ENCODE results near the gene PPDPF.
A peak's percentile ranks its signal among the peaks of the same experiment; 100 is the strongest.

Gene PPDPF

GRCh38 chr20:63539441-63540370, 19.1 kb downstream of the PPDPF start:
- no peak for DNase-seq

DNA sequence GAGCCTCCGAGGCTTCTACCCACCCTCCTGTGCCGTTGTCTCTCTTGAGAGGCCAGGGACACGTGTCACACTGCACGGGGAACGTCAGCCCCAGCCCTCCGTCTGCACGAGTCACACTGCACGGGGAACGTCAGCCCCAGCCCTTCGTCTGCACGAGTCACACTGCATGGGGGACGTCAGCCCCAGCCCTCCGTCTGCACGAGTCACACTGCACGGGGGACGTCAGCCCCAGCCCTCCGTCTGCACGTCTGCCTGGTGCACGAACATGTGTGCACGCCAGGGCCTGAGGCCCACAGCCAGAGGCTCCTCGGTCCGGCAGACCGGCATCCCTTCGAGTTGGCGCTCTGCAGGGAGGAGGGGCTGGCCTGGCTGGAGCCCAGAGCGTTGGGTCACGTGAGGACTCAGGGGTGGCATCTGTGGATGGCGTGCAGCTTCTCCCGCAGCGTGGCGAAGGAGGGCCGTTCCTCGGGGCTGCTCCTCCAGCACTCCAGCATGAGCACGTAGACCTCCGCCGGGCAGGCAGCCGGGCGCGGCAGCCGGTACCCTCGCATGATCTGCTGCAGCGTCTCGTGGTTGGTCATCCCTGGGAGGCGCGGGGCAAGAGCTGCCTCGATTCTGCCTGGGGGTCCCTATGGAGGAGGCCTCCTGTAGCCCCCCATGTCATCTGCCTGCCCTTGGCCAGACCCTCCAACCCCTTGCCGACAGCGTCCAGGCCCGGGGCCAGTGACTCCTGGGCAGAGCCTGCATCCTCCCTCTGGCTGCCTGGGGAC, 20.0 kb downstream of the PPDPF start:
- no peak for DNase-seq

- no peak for DNase-seq
Measured at GRCh38 chr20:63541371-63541770, 20.8 kb downstream of the PPDPF start.

DNA sequence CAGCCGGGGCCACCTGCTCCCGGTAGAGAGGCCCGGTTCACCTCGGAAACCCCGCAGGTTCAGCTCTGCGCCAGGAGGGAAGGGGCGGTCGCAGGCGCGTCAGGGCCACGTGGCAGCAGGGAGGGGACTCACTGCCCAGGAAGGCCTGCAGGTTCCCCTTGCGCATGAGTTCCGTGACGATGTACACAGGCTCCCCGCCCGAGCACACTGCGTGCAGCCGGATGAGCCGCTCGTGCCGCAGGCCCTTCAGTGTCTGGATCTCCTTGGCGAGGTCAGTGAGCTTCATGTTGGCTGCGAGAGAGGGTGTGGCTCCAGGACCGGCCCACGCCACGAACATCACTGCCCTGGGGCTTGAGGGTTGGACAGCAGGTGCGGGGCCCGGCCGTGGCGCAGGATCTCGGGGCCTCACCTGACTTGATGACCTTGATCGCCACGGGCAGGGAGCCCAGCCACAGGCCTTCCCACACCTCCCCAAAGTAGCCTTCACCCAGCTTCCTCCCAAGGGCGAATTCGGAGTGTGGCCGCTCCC, 21.5 kb downstream of the PPDPF start:
- DNase-seq, result no peak

- DNase-seq, result no peak
Measured at GRCh38 chr20:63542696-63543095, 22.1 kb downstream of the PPDPF start.

DNA sequence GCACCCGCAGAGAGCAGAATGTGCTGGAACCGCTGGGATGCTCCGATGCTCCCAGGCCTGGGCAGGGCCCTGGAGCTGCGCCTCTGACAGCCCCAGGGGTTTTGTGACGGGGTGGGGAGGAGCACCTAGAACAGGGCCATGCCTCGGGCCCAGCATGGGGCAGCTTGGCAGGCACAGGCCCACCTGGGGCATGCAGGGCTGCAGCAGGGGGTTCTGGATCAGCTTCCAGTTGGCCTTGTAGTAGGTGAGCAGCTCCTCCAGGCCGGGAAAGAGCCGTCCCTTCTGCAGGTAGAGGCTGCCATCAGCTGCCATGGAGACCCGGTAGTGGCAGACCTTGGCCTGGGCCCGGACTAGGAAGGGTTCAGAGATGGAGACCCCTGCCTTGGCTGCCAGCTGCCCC, 22.6 kb downstream of the PPDPF start:
- no peak for DNase-seq

DNA sequence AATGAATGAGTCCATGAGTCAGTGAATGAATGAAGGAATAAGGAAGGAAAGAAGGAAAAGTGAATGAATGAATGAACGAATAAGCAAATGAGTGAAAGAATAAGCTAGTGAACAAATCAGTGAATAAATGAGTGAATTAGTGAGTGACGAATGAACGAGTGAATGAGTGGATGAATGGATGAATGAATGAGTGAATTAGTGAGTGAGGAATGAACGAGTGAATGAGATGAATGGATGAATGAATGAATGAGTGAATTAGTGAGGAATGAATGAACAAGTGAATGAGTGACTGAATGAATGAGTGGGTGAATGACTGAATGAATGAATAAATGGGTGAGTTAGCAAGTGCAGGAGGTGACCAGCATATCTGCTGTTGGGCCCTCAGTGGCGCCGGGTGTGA, 23.2 kb downstream of the PPDPF start:
- DNase-seq, result no peak

- no peak for DNase-seq
Measured at GRCh38 chr20:63544241-63544957, 23.8 kb downstream of the PPDPF start.

DNA sequence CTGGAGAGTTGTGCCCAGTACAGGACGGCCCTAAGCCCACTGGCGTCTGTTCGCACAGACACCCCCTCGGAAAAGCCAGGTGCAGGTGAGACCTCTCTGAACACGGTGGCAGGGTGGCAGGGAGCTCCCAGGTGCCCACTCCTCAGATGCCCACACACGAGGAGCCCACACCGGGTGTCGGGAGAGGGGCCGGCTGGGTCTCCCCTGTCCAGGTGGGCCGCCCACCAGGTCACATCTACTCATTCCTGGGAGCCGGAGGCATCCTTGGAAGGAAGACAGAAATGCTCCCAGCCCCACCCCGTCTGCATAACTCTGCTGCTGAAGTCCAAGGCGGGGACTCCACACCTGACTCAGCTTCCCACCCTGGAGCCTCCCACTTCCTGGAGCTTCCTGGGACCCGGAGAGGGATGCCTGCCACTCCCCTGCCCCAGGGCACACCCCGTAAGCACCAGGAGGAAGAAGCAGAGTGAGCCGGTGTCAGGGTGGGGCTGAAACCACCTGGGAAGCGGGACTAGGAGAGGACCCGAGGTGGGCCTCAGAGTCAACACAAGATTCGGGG, 24.5 kb downstream of the PPDPF start:
- no peak for DNase-seq

DNA sequence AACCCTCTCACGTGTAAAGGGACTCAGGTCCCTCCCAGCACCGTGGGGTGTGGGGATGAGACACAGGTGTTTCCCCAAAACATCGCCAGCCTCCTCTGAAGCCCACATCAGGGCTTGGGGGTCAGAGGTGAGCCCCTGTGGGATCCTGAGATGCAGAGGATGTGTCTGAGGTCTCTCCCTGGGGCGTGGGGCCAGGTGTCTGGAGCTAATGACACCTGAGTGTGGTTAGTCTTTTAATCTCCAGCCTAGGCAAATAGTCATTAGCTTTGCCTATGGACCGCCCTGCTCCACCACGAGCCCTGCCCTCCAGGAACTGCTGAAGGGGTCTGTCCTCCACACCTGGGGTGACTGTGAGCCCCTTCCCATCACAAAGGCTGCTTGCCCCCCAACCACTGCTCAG, 25.2 kb downstream of the PPDPF start:
- DNase-seq, result no peak

DNA sequence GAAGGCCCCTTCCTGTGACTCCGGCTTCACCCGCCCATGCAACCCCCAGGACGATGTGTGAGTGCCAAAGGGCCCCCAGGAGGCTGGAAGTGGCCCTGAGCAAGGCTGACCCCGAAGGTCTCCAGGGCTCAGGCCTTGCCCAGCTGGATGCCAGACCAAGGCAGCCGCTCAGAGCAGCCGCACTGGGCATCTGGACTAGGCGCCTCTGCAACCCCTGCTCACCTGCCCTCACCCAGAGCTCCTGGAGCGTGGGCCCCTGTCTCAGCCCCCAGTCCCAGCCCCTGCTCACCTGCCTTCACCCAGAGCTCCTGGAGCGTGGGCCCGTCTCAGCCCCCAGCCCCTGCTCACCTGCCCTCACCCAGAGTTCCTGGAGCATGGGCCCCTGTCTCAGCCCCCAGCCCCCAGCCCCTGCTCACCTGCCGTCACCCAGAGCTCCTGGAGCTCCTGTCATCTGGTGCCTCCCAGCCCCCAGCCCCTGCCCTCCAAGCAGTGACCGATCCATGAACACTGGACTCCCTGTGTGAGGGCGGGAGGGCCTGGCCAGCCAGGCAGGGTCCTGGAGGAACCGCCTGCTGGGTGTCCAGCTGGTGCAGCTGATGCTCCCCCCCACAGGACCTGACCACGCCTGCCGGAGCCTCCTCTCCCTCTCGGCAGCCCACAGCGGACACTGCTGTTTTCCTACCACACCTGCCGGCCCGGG, 25.8 kb downstream of the PPDPF start:
- no peak for DNase-seq

- DNase-seq, result no peak
Measured at GRCh38 chr20:63546956-63547724, 26.6 kb downstream of the PPDPF start.

DNA sequence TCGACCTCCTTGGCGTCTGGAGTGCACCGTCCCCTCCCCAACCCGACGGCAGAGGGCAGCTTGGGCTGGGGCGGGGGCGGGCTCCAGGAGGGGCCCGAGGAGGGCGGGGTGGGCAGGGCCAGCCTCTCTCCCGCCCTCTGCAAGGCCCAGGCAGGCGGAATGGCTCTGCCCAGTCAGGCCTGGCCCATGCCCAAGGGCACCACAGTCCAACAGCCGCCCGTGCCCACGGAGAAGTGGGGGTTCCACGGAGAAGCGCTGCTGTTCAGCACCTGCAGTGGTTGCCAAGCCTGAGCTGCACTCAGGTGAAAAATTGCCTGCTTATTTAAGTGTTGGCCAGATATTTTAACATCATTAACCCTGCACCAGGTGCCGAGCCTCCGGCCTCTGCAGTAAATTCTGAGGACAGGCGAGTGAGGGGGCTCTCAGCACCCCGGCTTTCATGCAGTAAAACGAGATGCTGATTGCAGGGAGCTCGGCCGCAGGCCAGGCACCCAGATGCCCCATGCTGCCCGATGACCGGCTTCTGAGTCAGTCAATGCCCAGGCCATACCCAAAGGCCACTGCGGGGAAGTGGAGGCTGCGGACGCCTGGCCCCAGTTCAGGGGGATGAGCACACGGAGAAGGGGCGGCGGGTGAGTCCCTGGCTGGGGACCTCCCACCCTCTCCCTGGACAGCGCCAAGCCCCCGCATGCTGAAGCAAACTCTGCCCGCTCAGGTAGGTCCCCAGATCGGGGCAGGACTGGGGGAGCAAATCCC, 27.3 kb downstream of the PPDPF start, which contains the start of gene SRMS:
Gene SRMS, minus strand, starts transcription at position 25 of the 756 bp plus-strand sequence. CDS start 286 bp downstream, outside the sequence.
- no peak for DNase-seq

DNA sequence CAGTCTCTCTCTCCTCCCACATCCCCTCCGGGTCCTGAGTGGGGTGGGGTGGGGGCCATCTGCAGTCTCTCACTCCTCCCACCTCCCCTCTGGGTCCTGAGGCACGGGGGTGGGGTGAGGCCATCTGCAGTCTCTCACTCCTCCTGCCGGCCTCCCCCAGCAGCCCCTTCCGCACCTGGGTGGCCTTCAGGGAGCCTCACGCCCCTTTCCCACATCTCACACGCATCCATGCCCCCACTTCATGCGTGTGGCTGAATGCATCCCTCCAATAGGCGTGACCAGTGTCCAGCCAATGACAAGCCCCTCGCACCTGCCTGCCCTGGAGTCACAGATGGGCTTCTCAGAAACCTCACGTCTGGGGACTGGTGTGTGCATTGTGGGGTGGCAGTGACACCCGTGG, 28.0 kb downstream of the PPDPF start:
- DNase-seq, result no peak

DNA sequence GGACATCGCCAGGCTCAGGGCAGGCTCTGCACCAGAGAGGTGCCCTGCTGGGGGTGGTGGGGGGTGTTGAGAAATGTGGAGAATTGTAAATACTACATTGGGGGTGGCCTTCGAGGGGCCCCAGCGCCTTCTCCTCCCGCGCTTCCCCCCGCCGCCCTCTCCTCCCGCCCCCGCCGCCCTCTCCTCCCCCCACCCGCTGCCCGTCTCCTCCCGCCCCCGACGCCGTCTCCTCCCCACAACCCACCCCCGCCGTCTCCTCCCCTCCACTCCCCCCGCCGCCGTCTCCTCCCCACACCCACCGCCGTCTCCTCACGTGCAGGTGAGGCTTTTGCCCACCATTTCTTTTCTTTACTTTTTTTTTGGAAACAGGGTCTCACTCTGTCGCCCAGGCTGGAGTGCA, 28.5 kb downstream of the PPDPF start:
- DNase-seq, result no peak

- no peak for DNase-seq
Measured at GRCh38 chr20:63549679-63550282, 29.2 kb downstream of the PPDPF start.

DNA sequence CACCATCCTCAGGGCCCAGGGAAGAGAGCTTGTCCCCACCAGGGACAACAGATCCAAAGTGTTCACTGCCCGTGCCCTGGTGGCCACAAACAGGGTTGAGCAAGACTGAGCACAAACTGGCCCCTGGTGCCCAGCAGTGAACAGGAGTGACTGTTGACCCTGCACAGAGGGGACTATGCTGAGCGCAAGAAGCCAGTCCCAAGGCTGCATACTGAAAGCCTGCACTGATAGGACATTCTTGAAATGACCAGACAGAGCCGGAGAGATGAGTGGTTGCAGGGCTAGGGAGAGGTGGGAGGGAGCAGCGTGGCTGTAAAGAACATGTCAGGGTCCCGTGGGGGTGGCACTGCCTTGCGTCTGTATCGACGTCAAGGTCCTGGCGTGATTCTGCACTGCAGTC, 30.5 kb downstream of the PPDPF start:
- DNase-seq, result no peak

- no peak for DNase-seq
Measured at GRCh38 chr20:63552481-63553249, 32.1 kb downstream of the PPDPF start.

DNA sequence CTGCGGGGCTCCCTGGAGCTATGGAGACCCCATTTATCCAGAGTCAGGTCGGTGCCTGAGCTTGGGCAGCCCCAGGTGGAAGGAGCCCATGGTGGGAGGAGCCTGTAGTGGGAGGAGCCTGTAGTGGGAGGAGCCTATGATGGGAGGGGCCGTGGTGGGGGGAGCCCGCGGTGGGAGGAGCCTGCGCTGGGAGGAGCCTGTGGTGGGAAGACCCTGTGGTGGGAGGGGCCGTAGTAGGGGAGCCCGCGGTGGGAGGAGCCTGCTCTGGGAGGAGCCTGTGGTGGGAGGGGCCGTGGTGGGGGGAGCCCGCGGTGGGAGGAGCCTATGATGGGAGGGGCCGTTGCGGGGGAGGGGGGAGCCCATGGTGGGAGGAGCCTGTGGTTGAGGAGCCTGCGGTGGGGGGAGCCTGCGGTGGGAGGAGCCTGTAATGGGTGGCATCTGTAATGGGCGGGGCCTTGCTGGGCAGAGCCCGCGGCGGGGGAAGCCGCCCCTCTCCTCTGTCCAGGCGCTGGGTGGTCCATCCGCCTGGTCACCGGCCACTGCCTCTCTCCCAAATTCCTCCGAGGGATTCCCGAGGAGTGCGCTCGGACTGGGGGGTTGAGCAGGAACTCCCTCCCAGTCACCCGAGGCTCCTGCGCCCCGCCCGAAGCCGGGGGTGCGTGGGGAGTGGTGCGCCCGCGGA, 32.8 kb downstream of the PPDPF start:
- DNase-seq, result peak; percentile 64

All from NCI-H1417 treated with DMSO at 0.1 percent for 48 hours (cell line).